Activated naive CD4-positive, alpha-beta T cell treated with anti-CD3 and anti-CD28 coated beads, Interleukin-2, amount 50 U/mL, for 72 hours (primary cell): ENCODE data around the gene RNF125. TPM values are rescaled to one million over a fixed set of nuclear protein-coding genes. Genes with fewer than 3 reads are reported as not detected.
"Not testable (repeated sequence)": the region's sequence is repeated elsewhere in the genome, so short reads cannot be mapped to it uniquely, and the experiment has no call there.

Source experiments
- ATAC-seq, 2 donors: fragments of 150-1000 bp; cut with Tn5 transposase; 2 replicates each; pipeline ENCODE4 v1.10.0; 2021; ENCODE audit warnings: mild to moderate bottlenecking in 2 of 2, moderate library complexity in 2 of 2
- DNase-seq, 2 donors: peaks; one replicate each; pipeline ENCODE4 v3.0.0; 2021 to 2022; ENCODE audit warnings: low spot score in 2 of 2
- H3K27ac Mint-ChIP-seq, 2 donors: one replicate each; pipeline ENCODE4 v1.8.0; 2022; ENCODE audit warnings: mild to moderate bottlenecking in 2 of 2, mixed read lengths in 2 of 2
- H3K36me3 Mint-ChIP-seq, 2 donors: one replicate each; pipeline ENCODE4 v1.8.0; 2022; ENCODE audit warnings: mixed read lengths in 2 of 2
- H3K9me3 Mint-ChIP-seq, 2 donors: one replicate each; pipeline ENCODE4 v1.8.0; 2022; ENCODE audit warnings: mixed read lengths in 2 of 2
- total RNA-seq, 2 donors: library from RNA; stranded (reverse); gene quantifications; one replicate each; pipeline ENCODE4 v1.2.3, GENCODE V29; 2022

Gene RNF125
- total RNA-seq, 2 donors from 2014 or later: 12.0 to 13.8 TPM

DNA sequence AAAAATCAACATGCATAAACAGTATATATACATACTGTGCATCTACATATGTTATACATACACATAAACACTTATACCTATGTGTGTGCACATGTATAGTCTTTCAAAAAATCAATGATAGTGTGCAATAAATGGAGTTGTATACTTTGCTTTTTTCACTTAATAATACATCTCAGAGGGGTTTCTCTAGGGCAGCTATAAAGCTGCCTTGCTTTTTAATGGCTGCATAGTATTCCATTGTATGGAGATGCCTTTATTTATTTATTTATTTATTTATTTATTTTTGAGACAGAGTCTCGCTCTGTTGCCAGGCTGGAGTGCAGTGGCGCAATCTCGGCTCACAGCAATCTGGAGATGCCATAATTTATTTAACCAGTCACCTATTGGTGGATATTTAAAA lies 7.4 kb upstream of the RNF125 start:
- Mint-ChIP-seq H3K27ac (no peak overlapping the region), H3K9me3 (no peaks in the 10 kb centered on the region), H3K36me3 (no peaks in the 10 kb centered on the region)
- DNase-seq (no peak), ATAC-seq (no peak)

DNA sequence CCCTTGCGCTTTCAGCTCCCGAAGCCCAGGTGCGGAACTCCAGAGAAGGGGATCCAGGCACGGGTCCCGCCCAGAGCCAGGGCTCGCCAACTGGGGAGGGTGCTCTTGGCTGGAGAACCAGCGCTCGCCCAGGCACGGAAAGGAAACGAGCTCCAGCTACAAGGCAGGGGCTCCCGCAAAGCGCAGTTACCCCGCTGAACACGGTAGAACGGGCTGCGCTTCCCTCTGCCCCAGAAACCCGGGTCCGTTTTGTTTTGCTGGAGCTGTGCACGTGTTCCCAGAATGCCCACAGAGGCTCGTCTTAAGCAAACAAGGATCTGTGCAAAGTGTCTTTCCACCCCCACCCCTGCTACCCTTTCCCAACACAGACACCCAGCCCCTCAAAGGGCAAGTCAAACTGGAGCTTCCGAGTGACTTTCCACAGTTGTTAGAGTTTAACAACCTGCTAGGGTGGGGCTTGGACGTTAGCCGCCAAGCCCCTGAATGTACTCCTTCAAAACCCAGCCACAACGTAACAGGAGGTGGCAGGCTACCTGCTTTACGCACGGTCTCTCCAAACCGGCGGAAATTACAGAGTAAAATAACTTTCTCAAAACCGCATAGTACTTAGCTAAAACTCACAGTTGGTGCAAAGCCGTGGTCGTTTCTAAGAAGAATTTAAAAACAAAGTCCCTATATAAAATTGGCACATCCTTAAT lies 775 bp downstream of the RNF125 start:
- Mint-ChIP-seq H3K27ac (peak overlapping the region; percentile 89 to 96), H3K36me3 (peaks cover 5 to 12% of the 10 kb centered on the region in 2 donors), H3K9me3 (no peaks in the 10 kb centered on the region)
- ATAC-seq: peak; percentile 7 to 12
- DNase-seq: peak; percentile 46 to 62

DNA sequence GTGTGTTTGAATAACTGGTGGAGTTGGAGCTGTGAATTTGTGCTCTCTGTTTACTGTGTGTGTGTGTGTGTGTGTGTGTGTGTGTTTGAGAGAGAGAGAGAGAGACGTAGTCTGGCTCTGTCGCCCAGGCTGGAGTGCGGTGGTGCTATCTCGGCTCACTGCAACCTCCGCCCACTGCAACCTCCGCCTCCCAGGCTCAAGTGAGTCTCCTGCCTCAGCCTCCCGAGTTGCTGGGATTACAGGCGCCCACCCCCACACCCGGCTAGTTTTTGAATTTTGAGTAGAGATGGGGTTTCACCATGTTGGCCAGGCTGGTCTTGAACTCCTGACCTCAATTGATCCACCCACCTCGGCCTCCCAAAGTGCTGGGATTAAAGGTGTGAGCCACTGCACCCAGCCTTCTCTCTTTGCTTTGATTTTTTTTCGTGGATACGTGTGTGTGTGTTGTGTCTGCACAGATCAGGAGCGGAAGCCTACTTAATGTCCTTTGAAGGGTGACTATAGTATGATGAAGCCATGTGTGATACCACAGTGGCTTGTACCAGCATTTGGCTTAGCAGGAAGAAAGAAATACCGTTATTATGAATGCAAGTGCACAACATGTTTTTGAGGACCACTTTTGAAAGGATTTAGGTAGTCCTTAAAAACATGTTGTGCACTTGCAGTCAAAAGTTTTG lies 1.5 kb downstream of the RNF125 start:
- ATAC-seq: peak; percentile 10 to 66
- Mint-ChIP-seq H3K36me3 (peaks cover 9 to 12% of the 10 kb centered on the region in 2 donors), H3K27ac (peak overlapping the region; percentile 10 to 96)

DNA sequence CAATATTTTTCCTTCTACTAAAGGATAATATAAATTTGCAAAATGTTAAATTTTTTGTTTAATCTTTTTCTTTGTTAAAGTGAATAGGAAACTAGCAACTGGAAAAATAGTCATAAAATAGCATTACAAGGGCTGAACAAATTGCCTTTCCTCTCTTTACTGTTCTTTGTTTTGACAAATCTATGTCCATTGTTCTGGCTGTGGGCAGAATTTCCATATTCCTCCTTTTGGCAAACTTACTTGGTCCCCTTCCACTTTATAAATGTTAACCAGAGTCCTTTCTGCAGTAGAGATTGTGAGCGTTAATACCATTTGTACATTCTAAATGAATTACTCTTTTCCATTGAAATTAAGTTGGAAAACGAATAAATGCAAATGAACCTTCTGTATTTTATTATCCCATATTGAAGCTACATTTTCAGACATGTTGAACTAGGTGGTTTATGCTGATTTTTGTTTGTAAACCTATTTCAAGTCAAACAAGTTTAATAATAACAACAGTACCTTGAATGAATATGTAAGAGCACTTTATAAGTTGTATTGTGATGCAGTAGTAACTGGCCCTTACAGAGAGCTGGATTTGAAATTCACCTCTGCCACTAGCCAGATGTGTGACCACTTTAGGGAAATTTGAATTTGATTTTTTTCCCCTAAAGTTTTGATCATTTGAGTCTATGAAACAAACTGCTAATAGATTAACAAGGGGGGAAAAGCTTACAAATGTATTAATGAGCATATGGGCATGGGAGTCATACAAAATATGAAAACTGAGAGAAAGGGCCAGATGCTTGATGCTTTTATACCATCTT lies 3.3 kb downstream of the RNF125 start:
- DNase-seq: no peak
- peaks cover 0 to 4% of the 10 kb centered on the region in 2 donors for H3K9me3 Mint-ChIP-seq
- peak overlapping the region in 1 of 2 donors; percentile 37 for H3K27ac Mint-ChIP-seq
- peaks cover 12% of the 10 kb centered on the region in 2 donors for H3K36me3 Mint-ChIP-seq
- ATAC-seq: no peak

More for the DNA sequence above, 1.5 kb downstream of the RNF125 start:
- DNase-seq: peak; percentile 14 to 73
- H3K9me3 Mint-ChIP-seq: not testable (repeated sequence)

DNA sequence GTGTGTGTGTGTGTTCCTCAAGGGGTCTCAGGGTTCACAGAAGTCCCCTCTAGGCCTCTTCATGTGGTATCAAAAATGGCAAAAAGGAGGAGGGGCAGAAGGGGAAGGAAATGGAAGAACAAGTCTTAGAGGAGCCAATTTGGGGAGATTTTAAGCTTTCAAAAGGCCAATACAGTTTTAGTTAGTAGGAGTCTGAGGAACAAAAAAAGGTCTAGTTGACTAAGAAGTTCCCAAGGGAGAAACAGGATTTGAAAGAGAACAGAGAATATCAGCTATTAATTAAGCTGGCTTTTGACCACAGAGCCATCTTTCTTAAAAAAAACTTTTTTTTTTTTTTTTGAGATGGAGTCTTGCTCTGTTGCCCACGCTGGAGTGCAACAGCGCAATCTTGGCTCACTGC lies 7.1 kb downstream of the RNF125 start:
- Mint-ChIP-seq H3K9me3 (peaks cover 0 to 4% of the 10 kb centered on the region in 2 donors), H3K27ac (peak overlapping the region in 1 of 2 donors; percentile 80), H3K36me3 (peaks cover 5 to 6% of the 10 kb centered on the region in 2 donors)
- DNase-seq (no peak), ATAC-seq (no peak)

DNA sequence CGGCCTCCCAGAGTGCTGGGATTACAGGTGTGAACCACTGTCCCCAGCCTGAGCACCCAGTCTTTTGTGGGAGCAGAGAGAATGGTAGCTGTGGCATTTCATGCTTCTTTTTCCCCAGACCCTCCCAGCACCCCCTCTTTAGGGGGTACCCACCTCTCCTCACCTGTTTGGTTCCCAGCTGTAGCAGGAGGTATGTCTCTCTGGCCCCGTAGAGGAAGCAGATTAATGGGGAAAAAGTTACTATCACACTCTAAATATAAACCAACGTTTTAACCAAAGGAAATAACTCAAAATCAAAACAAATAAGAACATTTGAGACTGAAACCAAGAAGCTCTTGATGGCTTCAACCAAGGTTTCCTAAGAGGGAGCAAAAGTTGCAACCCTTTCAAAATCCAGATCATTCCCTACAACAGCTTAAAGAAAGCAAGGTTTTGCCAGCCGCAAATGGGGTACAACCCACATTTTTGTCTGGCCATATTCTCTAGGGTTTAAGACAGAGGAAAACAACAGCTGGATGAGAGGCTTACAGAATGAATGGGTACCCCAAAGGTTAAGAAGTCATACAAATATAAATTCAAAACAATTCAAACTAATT lies 8.0 kb downstream of the RNF125 start:
- Mint-ChIP-seq H3K27ac (peak overlapping the region; percentile 36 to 78), H3K36me3 (peaks cover 5 to 13% of the 10 kb centered on the region in 2 donors), H3K9me3 (peaks cover 0 to 4% of the 10 kb centered on the region in 2 donors)
- ATAC-seq: no peak
- no peak for DNase-seq

DNA sequence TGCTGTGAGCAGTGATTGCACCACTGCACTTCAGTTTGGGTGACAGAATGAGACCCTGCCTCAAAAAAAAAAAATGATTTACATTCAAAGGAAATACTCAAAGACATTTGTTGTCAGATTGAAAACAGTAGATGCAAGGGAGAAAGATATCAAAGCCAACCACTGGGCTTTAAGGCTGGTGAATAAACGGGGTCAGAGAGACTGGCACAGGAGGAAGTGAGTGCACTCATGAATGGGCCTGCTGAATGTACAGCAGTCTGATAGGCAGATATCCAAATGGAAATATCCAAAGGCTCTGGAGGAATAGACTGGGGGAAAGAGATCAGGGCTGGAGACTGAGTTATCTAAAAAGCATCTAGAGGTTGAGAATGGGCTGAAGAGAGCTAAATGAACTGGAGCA lies 10.9 kb downstream of the RNF125 start:
- DNase-seq (no peak), ATAC-seq (peak in 1 of 2 donors; percentile 55)
- H3K9me3 Mint-ChIP-seq: peaks cover 0 to 4% of the 10 kb centered on the region in 2 donors
- peak overlapping the region; percentile 73 to 80 for H3K27ac Mint-ChIP-seq
- peaks cover 5 to 13% of the 10 kb centered on the region in 2 donors for H3K36me3 Mint-ChIP-seq

DNA sequence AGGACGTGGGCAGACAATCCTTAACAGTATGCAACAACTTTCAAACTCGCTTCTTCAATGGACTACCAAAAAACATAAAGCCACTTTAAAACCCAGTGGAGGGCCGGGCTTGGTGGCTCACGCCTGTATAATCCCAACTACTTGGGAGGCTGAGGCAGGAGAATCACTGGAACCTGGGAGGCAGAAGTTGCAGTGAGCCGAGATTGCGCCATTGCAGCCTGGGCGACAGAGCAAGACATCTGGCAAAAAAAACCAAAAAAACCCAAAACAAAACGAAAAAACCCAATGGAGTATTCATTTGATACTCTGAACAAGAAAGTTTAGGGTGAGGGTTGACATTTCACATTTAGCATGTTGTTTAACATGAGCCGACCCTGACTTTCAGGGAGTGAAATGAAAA lies 14.0 kb downstream of the RNF125 start:
- peak overlapping the region in 1 of 2 donors; percentile 2 for H3K27ac Mint-ChIP-seq

DNA sequence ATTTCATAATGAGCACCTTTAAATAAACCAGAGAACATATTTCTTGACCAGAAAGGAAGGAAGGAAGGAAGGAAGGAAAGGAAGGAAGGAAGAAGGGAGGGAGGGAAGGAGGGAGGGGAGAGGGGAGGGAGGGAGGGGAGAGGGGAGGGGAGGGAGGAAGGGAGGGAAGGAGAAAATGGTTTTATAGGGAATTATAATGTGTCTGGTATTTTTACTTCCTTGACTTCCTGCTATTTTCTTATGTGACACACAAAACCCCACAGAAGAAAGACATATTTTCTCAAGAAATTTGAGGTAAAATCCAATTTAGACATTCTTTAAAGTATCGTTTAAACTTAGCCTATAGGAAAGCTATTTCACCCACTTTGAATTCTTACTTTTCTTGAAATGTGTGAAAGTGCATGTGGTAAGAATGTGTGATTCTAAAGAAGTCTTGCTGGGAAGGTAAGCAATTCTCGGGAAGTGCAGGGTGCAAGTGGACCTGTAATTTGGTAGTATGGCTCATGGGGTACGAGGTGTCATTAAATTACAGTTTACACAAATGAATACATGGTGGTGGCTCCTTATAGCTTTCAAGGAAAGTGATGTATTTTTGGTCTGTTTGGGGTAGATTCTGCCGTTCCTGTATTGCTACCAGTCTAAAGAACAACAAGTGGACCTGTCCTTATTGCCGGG lies 18.0 kb downstream of the RNF125 start:
- H3K9me3 Mint-ChIP-seq: peaks cover 0 to 5% of the 10 kb centered on the region in 2 donors
- ATAC-seq: peak in 1 of 2 donors; percentile 47
- H3K27ac Mint-ChIP-seq: peak overlapping the region in 1 of 2 donors; percentile 43
- peaks cover 11 to 14% of the 10 kb centered on the region in 2 donors for H3K36me3 Mint-ChIP-seq
- no peak for DNase-seq

More for the DNA sequence above, 14.0 kb downstream of the RNF125 start:
- ATAC-seq (no peak), DNase-seq (no peak)
- Mint-ChIP-seq H3K36me3 (peaks cover 8 to 10% of the 10 kb centered on the region in 2 donors), H3K9me3 (no peaks in the 10 kb centered on the region)

DNA sequence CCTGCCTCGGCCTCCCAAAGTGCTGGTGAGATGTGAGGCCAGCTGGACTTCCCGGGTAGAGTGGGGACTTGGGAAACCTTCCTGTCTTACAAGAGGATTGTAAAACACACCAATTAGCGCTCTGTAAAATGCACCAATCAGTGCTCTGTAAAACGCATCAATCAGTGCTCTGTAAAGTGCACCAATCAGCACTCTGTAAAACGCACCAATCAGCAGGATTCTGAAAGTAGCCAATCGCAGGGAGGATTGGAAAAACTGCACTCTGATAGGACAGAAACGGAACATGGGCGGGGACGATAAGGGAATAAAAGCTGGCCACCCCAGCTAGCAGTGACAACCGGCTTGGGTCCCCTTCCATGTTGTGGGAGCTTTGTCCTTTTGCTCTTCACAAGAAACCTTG lies 19.0 kb downstream of the RNF125 start:
- Mint-ChIP-seq H3K36me3 (peaks cover 11 to 18% of the 10 kb centered on the region in 2 donors), H3K27ac (peak overlapping the region in 1 of 2 donors; percentile 39), H3K9me3 (peaks cover 0 to 5% of the 10 kb centered on the region in 2 donors)
- no peak for ATAC-seq
- no peak for DNase-seq

DNA sequence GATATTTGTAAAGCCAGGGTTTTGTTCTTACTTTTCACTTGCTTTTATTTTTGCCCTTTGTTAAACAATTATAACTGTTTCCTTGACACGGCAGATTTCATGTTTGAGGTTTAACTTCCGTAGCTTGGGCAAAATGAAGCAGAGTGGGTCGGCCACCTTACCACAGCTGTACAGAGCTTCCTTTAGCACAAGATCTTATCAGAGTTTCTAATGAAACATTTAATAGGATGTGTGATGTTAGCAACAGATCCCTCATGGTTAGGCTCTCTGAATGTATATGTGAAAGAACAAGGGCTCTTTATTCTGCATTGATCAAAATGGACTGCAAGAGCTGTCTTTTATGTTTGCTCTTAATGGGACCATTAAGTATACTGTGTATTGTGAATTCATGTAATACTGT lies 22.3 kb downstream of the RNF125 start:
- ATAC-seq (peak; percentile 37 to 77), DNase-seq (no peak)
- Mint-ChIP-seq H3K9me3 (peaks cover 0 to 5% of the 10 kb centered on the region in 2 donors), H3K36me3 (peaks cover 11 to 21% of the 10 kb centered on the region in 2 donors), H3K27ac (peak overlapping the region; percentile 72 to 81)

DNA sequence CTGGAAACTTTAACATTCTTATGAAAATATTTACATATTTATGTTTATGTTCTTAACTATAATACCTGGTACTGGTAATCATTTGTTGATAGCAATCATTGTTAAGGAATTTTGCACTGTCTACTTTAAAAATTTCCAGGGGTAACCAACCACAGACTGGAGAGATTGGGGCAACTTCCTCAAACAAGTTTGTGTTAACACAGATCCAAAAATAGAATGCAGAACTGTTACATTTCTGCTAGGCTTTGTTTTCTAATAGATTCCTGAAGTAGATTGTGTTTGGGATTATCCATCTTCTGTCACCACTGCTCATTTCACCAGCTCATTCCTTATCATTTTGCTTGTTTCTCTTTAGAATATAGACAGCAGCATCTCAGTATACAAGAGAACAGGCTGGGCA lies 23.7 kb downstream of the RNF125 start:
- peaks cover 10 to 20% of the 10 kb centered on the region in 2 donors for H3K36me3 Mint-ChIP-seq
- DNase-seq (no peak), ATAC-seq (no peak)
- H3K27ac Mint-ChIP-seq: no peak overlapping the region
- peaks cover 0 to 5% of the 10 kb centered on the region in 2 donors for H3K9me3 Mint-ChIP-seq

DNA sequence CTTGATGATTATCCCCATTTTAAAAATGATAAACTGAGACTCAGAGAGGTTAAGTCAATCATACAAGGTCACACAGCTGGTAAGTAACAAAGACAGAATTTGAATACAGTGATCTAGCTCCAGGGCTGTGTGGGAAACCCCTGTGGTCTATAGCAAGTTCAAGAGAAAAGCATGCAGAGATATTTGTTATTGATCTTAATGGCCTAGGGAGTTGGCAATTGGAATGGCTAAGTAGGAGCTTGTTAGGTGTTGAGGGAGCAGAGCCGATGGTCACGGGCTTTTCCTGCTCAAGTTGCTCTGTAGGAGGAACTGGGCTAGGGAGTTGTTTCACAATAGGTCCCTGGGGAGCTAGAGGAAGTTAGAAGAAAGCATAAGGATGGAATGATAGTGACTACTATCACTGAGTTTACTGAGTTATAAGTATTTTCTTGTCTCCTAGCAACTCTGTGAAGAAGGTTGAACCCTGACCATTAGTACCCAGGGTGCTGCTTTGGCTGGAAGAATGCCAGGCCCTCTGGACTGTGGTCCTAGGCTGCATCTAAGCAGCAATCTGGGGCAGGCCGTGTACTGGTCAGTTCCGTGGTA lies 30.0 kb downstream of the RNF125 start:
- Mint-ChIP-seq H3K36me3 (no peaks in the 10 kb centered on the region), H3K9me3 (no peaks in the 10 kb centered on the region), H3K27ac (peak overlapping the region; percentile 36 to 93)
- ATAC-seq (peak; percentile 37 to 68), DNase-seq (no peak)

DNA sequence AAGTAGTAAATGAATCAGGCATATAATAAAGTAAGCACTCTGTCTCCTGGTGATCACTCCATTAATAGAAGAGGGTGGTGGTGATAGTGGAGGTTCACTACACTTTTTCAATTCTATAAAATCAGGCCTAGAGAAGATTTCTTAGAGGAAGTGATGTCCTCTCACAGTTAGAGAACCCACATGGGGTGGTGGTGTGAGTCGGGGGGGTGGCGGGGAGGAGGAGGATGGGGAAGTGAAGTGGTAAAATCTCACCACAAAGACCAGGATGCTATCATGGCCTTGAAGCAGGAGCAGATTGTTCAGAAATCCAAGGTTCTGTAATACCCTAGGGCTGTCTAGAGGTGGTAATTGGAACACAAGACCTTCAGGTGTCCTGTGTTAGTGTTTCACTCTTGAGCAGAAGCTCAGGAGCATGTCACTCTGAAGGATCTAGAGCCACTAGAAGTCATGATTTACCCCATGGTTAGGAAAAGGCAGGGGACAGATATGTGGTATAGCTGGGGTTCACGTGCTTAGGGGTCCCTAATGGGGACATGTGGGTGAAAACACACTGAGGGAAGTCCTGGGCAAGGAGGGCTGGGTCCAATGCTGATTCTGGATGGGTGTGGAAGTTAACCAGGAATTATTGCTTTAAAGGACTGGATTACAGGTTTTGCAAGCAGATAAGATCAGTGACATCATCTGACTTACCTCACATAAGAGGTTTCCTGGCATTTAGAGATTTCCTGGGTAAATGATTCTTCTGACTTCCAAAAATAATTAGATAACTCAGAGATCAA lies 31.0 kb downstream of the RNF125 start:
- peak; percentile 40 to 74 for ATAC-seq
- no peak for DNase-seq
- Mint-ChIP-seq H3K36me3 (no peaks in the 10 kb centered on the region), H3K27ac (peak overlapping the region; percentile 91 to 93), H3K9me3 (no peaks in the 10 kb centered on the region)
